ENCODE measurements around the gene FUOM. TPM values are rescaled to one million over a fixed set of nuclear protein-coding genes. Genes with fewer than 3 reads are reported as not detected.

Gene FUOM
- total and polyA plus RNA-seq, 2 experiments from 2014 or later: 30.8 to 33.9 TPM

GRCh38 chr10:133362846-133363245 lies 5.0 kb upstream of the FUOM start:
- no peaks in the 10 kb centered on the region; the same call in 1 of the 2 replicates for H4K20me1 ChIP-seq (replicated peaks; ENCODE audit: insufficient read depth)
- H3K9me3 Mint-ChIP-seq: no peaks in the 10 kb centered on the region
- TF ChIP-seq CREB1 (CRISPR knock-in tag; IDR thresholded peaks at IDR 0.05; ENCODE audit: low read depth) (no peak), STAT1 (IDR thresholded peaks at IDR 0.05; ENCODE audit: unreplicated experiment) (no peak), ZNF331 (CRISPR knock-in tag; IDR thresholded peaks at IDR 0.05; ENCODE audit: low read depth) (no peak), ZNF462 (CRISPR knock-in tag; IDR thresholded peaks at IDR 0.05) (no peak), EZH2phosphoT487 (IDR thresholded peaks at IDR 0.05; ENCODE audit: unreplicated experiment) (no peak), JUNB (IDR thresholded peaks at IDR 0.05; ENCODE audit: unreplicated experiment) (no peak), ETS1 (IDR thresholded peaks at IDR 0.05) (no peak), POLR2AphosphoS5 (IDR thresholded peaks at IDR 0.05; ENCODE audit: low read depth) (no peak), EZH2 (IDR thresholded peaks at IDR 0.05; ENCODE audit: low read depth, unreplicated experiment) (no peak), CTCF (conservative IDR thresholded peaks at IDR 0.05; ENCODE audit: low read depth in 2 of 2) (no peak), ZNF114 (CRISPR knock-in tag; IDR thresholded peaks at IDR 0.05) (no peak), REST (IDR thresholded peaks at IDR 0.05; ENCODE audit: unreplicated experiment) (no peak), NANOG (IDR thresholded peaks at IDR 0.05; ENCODE audit: borderline replicate concordance) (no peak)
- ATAC-seq (no peak), DNase-seq (ENCODE audit: low spot score) (no peak)
- no peak overlapping the region for H3K4me2 ChIP-seq
- no peak overlapping the region for H3K27ac Mint-ChIP-seq
- H3K9me2 ChIP-seq (ENCODE audit: insufficient read depth): no peaks in the 10 kb centered on the region
- no peaks in the 10 kb centered on the region for H3K36me3 ChIP-seq (ENCODE audit: insufficient read depth)
- H3K27ac ChIP-seq (ENCODE audit: low read depth): no peak overlapping the region
- H3K27me3 Mint-ChIP-seq (ENCODE audit: insufficient read depth, low read depth, poor library complexity): peaks cover 6% of the 10 kb centered on the region
- no peaks in the 10 kb centered on the region; the same call in 1 of the 2 replicates for H3F3A ChIP-seq (replicated peaks; ENCODE audit: low read depth)
- H3K4me1 ChIP-seq (ENCODE audit: insufficient read depth): no peaks in the 10 kb centered on the region
- H3K4me1 Mint-ChIP-seq: no peaks in the 10 kb centered on the region
- H3K79me2 ChIP-seq (replicated peaks; ENCODE audit: insufficient read depth): no peaks in the 10 kb centered on the region
- no peak overlapping the region for H3K4me3 ChIP-seq
- H2AFZ ChIP-seq: no peak overlapping the region
- peaks cover 48% of the 10 kb centered on the region for H3K36me3 Mint-ChIP-seq (ENCODE audit: low read depth)
- H3K4me3 Mint-ChIP-seq: no peak overlapping the region
- H3K27me3 ChIP-seq (ENCODE audit: insufficient read depth): peaks cover 6% of the 10 kb centered on the region; the same call in 1 of the 2 replicates

Measured in GM23338 (cell line).